A549 (cell line): Measurements from ENCODE around the gene AMER3.

ENCODE experiments used
- BHLHE40 ChIP-seq: IDR thresholded peaks from 2 replicates; pipeline ENCODE4 v1.6.1; 2012; ENCODE audit warnings: low read depth, low read length, inconsistent platforms
- EP300 ChIP-seq, 2 experiments: fragments of >200 bp; sonication (Bioruptor Twin); formaldehyde crosslinking; IDR thresholded peaks; 2 replicates in 1 of 2; 3 replicates in 1 of 2; pipeline ENCODE4 v1.6.1; 2016 to 2017
- JUN ChIP-seq, 2 experiments: fragments of >200 bp; sonication (Bioruptor Twin); formaldehyde crosslinking; IDR thresholded peaks; 2 replicates in 1 of 2; 3 replicates in 1 of 2; pipeline ENCODE4 v1.6.1; 2016 to 2017
- MAFK ChIP-seq: fragments of 450-650 bp; IDR thresholded peaks from 2 replicates; pipeline ENCODE4 v1.6.1; 2014; ENCODE audit not compliant: partially characterized antibody
- PHF8 ChIP-seq: fragments of 200-600 bp; sonication (generic); IDR thresholded peaks from 2 replicates; pipeline ENCODE4 v1.6.1; 2016; ENCODE audit warnings: low read depth, mild to moderate bottlenecking, antibody characterized with exemption, moderate library complexity, borderline replicate concordance
- POLR2A ChIP-seq: IDR thresholded peaks from 2 replicates; pipeline ENCODE4 v1.6.1; 2012; ENCODE audit warnings: mild to moderate bottlenecking, low read length
- RARB ChIP-seq: fragments of 250-450 bp; sonication (Bioruptor Pico); IDR thresholded peaks from 2 replicates; pipeline ENCODE4 v1.8.0; 2021; ENCODE audit warnings: mild to moderate bottlenecking, moderate library complexity
- RCOR1 ChIP-seq: fragments of 150-350 bp; IDR thresholded peaks from 2 replicates; pipeline ENCODE4 v1.6.1; 2014; ENCODE audit warnings: antibody characterized with exemption, low read length, low read depth
- RFX5 ChIP-seq: fragments of 450-650 bp; IDR thresholded peaks from 2 replicates; pipeline ENCODE4 v1.7.1; 2014; ENCODE audit warnings: antibody characterized with exemption, mild to moderate bottlenecking, moderate library complexity
- RNF2 ChIP-seq: fragments of 200-600 bp; sonication (generic); IDR thresholded peaks from 2 replicates; pipeline ENCODE4 v1.6.1; 2016; ENCODE audit warnings: low read depth, mild to moderate bottlenecking, antibody characterized with exemption, moderate library complexity, borderline replicate concordance
- SREBF2 ChIP-seq: fragments of 450-650 bp; IDR thresholded peaks from 2 replicates; pipeline ENCODE4 v1.6.1; 2014; ENCODE audit warnings: mild to moderate bottlenecking, moderate library complexity
- TF ChIP-seq, protein P1 (sequence below): fragments of >200 bp; sonication (Bioruptor Twin); formaldehyde crosslinking; IDR thresholded peaks from 3 replicates; pipeline ENCODE4 v1.5.1; 2016
- TF ChIP-seq, protein P2 (sequence below): IDR thresholded peaks from 2 replicates; pipeline ENCODE4 v1.6.1; 2012

DNA sequence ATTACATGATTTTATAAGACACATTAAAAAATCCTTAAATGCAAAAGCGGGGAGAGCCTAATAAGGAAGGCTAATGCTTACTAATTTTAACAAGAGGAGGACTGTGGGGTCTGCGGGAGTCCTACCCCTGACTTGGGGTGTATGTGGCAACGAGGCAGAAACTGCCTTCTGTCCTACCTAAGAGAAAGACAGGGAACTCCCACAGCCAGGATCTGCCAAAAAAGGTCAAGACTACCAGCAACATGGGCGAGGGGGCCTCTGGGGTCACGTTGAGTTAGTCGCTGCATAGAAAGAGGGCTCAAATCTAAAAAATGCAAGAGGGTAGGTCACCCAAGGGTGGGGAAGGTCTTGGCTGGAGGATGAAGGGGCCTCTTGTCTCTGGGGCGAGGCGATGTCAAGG lies 529 bp upstream of the AMER3 start:
- TF ChIP-seq PHF8 (no peak), EP300 (IDR thresholded peaks at IDR 0.05) (no peak), RFX5 (no peak), POLR2A (no peak), BHLHE40 (no peak), RARB (CRISPR knock-in tag) (no peak), RNF2 (no peak), RCOR1 (no peak), JUN (IDR thresholded peaks at IDR 0.05) (no peak), SREBF2 (no peak), MAFK (no peak)
- TF ChIP-seq, protein P1, sequence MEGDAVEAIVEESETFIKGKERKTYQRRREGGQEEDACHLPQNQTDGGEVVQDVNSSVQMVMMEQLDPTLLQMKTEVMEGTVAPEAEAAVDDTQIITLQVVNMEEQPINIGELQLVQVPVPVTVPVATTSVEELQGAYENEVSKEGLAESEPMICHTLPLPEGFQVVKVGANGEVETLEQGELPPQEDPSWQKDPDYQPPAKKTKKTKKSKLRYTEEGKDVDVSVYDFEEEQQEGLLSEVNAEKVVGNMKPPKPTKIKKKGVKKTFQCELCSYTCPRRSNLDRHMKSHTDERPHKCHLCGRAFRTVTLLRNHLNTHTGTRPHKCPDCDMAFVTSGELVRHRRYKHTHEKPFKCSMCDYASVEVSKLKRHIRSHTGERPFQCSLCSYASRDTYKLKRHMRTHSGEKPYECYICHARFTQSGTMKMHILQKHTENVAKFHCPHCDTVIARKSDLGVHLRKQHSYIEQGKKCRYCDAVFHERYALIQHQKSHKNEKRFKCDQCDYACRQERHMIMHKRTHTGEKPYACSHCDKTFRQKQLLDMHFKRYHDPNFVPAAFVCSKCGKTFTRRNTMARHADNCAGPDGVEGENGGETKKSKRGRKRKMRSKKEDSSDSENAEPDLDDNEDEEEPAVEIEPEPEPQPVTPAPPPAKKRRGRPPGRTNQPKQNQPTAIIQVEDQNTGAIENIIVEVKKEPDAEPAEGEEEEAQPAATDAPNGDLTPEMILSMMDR: no peak
- TF ChIP-seq, protein P2, sequence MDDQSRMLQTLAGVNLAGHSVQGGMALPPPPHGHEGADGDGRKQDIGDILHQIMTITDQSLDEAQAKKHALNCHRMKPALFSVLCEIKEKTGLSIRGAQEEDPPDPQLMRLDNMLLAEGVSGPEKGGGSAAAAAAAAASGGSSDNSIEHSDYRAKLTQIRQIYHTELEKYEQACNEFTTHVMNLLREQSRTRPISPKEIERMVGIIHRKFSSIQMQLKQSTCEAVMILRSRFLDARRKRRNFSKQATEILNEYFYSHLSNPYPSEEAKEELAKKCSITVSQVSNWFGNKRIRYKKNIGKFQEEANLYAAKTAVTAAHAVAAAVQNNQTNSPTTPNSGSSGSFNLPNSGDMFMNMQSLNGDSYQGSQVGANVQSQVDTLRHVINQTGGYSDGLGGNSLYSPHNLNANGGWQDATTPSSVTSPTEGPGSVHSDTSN: no peak
